Activated naive CD4-positive, alpha-beta T cell treated with anti-CD3 and anti-CD28 coated beads, Interleukin-2, amount 50 U/mL, for 16 hours (primary cell): ENCODE results near the gene HRH2.
"Not testable (repeated sequence)": the region's sequence is repeated elsewhere in the genome, so short reads cannot be mapped to it uniquely, and the experiment has no call there.

Experiments used
- DNase-seq: peaks from one replicate; pipeline ENCODE4 v3.0.0-alpha.2; 2020

The HRH2 gene

DNA sequence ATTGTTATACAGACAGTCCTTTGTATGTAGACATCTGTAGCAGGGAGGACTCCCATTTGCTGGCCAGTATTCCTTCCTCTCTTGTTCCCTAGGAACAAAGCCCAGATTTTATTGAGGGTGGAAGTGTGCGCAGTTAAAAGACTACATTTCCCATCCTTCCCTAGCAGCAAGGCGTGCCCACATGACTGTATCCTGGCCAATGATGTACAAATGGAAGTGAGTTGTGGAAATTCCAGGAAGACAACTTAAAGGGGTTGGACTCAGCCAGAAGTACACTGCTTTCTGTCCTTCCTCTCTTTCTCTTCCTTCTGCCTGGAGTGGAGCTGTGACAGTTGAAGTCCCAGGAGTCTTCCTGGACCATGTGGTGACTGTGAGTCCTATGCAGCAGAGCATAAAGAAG lies 89.0 kb downstream of the HRH2 start:
- no peak for DNase-seq

DNA sequence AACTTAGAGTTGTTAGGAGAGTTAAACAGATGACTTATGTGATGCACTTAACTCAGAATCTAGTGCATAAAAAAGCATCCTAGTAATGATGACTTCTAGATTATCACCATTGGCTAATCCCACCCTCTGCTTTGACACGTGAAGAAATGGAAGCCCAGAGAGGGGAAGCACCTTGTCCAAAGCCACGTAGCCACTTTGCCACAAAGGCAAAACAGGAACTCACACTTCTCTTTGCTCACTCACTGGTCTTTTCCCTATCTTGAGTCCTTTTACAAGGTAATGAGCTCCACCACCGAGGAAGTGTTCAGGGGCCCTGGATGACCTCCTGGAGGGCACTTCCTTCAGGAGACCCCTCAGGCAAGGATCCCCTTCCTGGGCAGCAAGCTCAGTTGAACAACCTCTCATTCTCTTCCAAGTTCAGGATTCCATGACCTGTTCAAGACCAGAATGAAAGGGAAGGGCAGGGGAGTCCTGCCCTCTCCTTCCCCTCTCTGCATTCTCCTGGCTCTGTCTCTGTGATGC lies 89.7 kb downstream of the HRH2 start:
- DNase-seq = no peak

DNA sequence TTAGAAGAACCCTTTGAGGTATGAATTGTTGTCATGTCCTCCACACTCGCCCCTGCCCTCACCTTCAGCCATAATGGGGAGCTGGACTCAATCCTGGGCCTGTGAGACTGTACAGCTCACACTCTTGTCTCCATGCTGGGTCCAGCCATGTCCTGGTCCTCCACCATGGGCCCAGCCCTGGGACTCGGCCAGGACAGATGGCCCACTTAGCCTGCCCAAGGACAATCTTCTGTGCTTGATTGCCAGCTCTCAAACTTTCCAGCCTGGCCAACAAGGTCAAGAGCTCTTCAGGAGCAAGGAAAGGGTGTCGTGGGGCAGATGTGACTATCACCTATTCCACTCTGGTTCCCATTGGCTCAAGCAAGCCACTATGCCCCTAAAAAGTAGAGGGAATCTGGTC lies 90.8 kb downstream of the HRH2 start:
- DNase-seq = no peak

DNA sequence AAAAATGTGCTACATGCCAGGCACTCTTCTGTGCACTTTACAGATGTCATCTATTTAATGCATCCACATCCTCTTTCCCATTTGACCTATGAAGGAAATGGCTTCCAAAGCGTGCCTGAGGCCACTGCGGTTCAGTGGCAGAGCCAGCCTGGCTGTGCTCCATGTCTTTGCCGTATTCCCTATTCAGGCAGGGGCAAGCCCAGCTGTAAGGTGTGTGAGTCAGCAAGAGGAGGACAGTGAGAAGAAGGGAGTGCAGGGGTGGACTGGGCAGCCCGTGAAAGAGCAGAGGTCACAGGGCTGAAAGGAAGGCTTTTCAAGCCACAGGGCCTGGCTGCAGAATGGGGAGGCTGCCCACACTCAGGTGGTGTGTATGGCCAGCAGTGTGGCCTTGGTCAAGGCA lies 91.7 kb downstream of the HRH2 start:
- DNase-seq = no peak

DNA sequence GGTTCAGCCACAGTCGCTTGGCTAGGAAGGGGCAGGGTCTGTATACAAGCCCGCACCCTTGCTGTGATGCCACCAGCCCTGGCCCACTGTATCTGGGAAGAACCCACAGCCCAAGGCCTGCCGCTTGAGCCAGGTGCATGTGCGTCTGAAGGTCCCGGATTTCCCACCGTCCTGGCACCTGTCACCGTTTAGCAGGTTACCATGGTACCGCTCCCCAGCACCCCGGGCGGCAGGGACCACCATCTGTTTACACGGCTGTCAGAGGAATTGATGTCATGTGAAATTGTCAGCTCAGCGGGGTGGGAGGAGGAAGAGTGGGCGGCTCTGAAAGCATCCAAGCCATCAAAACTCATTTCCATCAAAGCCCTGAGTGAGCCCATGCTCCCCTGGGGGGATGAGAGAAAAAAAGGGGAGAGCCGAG lies 92.7 kb downstream of the HRH2 start:
- DNase-seq = no peak

DNA sequence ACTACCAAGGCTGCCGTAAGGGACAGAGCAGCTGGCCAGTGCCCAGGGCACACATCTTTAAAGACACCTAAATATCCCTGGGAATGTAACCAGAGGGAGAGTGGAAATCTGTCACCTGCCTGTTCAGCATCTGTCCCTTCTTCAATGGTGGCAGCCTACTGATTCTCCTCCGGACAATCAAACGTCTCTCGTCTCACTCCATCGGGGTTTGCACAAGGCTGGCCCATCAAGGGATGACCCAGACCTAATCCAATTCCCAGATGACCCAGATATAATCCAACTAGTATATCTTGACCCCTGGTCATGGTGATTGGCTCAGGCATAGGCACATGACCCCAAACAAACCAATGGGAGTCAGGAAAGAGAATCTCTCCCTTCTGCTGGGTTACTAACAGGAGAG lies 93.5 kb downstream of the HRH2 start:
- no peak for DNase-seq

DNA sequence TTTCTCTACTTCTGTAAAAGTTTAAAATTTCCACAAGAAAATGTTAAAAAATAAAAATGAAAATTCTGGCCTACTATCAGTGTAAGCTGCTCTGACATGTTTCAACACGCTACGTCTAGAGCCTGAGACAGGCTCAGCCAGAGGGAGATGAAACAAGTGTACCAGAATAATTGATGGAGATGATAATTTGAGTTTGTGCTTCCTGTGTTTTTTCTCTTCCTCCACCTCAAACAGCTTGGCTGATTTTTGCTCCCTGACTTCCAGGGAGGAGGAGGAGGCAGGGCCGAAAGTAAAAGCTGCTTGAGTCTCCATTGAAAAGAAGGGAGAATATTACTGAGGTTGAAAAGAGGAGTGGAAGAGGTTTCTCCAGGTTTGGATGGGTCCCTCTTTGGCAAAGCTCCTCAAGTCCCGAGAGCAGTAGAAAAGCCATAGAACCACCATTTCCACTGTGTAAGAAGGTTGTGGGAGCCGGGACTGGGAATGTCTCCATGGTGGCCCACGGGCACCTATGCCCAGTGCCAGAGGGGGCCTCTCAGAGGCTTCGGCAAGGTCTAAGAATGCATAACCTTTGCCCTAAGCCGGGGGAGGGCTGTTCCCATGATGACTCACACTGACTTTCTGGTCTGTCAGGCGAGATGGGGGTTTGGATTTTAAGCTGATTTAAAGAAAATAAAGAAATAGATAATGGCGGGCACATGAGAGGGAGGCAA lies 95.1 kb downstream of the HRH2 start:
- DNase-seq = no peak

DNA sequence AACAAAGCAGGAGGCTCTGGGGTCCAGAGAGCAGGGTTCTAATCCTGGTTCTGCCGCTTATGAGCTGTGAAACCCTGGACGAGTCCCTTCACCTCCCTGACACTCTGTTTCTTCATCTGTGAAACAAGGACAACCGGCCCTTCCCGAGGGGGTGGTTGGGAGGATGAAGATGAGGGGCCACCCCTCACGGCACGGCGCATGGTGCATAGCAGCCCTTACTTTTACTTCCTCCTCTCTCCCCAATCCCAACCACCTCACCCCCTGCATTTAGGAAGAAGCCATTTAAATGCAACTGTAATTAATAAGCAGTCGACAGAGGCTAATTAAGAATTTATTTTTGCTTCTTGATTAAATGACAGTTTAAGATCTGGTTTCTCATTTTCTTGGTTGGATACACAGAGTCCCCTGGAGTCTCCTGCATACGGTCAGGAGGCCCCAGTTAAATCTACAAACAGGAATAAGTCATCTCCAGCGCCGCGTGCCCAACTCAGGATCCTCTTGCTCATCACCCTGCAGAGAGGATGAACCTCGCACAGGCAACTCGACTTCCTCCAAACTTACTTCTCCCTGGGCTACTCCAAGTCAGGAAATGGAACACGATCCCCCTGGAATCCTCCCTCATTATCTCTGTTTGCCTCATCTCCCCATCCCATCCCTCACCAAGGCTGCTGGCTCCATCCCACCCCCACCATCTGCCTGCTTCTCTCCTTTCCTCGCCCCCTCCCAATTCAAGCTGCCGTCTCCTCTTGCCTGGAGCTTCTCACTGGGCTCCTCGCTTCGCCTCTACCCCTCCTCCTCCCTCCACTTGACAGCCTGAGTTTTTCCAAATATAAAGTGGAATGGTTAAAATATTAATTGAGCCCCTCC lies 95.9 kb downstream of the HRH2 start:
- no peak for DNase-seq

DNA sequence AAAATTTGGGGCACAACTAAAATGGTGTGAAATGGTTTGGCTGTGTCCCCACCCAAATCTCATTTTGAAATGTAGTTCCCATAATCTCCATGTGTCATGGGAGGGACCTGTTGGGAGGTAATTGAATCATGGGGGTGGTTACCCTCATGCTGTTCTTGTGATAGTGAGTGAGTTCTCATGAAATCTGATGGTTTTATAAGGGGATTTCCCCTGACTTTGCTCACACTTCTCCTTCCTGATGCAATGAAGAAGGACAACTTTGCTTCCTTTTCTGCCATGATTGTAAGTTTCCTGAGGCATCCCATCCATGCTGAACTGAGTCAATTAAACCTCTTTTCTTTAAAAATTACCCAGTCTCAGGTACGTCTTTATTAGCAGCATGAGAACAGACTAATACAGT lies 102.1 kb downstream of the HRH2 start:
- DNase-seq = not testable (repeated sequence)
